Measurements from ENCODE around the gene SLC4A8. TPM values are rescaled to one million over a fixed set of nuclear protein-coding genes. Genes with fewer than 3 reads are reported as not detected.

Gene SLC4A8
- total and polyA plus RNA-seq, 5 donors, result 0.02 to 0.50 (median 0.24) TPM

GRCh38 chr12:51432921-51433320 is 8.3 kb downstream of the SLC4A8 start:
- intact Hi-C loops (cut with DNase I), result no loop called here
- Histone ChIP-seq H3K9me3 (ENCODE audit: control insufficient read depth, low read length) (no peaks in the 10 kb centered on the region), H3K4me3 (ENCODE audit: low read length) (no peak overlapping the region), H3K27me3 (ENCODE audit: control insufficient read depth, insufficient read depth) (no peaks in the 10 kb centered on the region), H3K4me1 (ENCODE audit: control insufficient read depth, insufficient read depth, low read length) (no peaks in the 10 kb centered on the region), H3K27ac (ENCODE audit: low read length) (no peak overlapping the region)
- DNase-seq (no peak), ATAC-seq (no peak)
- WGBS, result 82% methylated on average over 2 of the region's 2 CpGs

GRCh38 chr12:51434305-51434704 is 9.7 kb downstream of the SLC4A8 start:
- DNase-seq (no peak), ATAC-seq (no peak)
- Histone ChIP-seq H3K27me3 (ENCODE audit: control insufficient read depth, insufficient read depth) (no peaks in the 10 kb centered on the region), H3K4me1 (ENCODE audit: control insufficient read depth, insufficient read depth, low read length) (no peaks in the 10 kb centered on the region), H3K9me3 (ENCODE audit: control insufficient read depth, low read length) (no peaks in the 10 kb centered on the region), H3K4me3 (ENCODE audit: low read length) (no peak overlapping the region), H3K27ac (ENCODE audit: low read length) (no peak overlapping the region)
- intact Hi-C loops (cut with DNase I), result no loop called here
- 43% methylated on average over 1 of the region's 1 CpG for WGBS

- H3K4me1 ChIP-seq (ENCODE audit: control insufficient read depth, insufficient read depth, low read length), result no peaks in the 10 kb centered on the region
- intact Hi-C loops (cut with DNase I), result no loop called here
- 60% methylated on average over 1 of the region's 1 CpG for WGBS
- no peak overlapping the region for H3K27ac ChIP-seq (ENCODE audit: low read length)
- H3K9me3 ChIP-seq (ENCODE audit: control insufficient read depth, low read length), result no peaks in the 10 kb centered on the region
- H3K4me3 ChIP-seq (ENCODE audit: low read length), result no peak overlapping the region
- no peaks in the 10 kb centered on the region for H3K27me3 ChIP-seq (ENCODE audit: control insufficient read depth, insufficient read depth)
- DNase-seq (no peak), ATAC-seq (no peak)
Measured at GRCh38 chr12:51437431-51437830, 12.8 kb downstream of the SLC4A8 start.

GRCh38 chr12:51439330-51439729 is 14.7 kb downstream of the SLC4A8 start:
- 90% methylated on average over 2 of the region's 2 CpGs for WGBS
- no peaks in the 10 kb centered on the region for H3K9me3 ChIP-seq (ENCODE audit: control insufficient read depth, low read length)
- DNase-seq, result no peak
- no peak for ATAC-seq
- no peaks in the 10 kb centered on the region for H3K27me3 ChIP-seq (ENCODE audit: control insufficient read depth, insufficient read depth)
- H3K4me3 ChIP-seq (ENCODE audit: low read length), result no peak overlapping the region
- intact Hi-C loops (cut with DNase I), result no loop called here
- H3K27ac ChIP-seq (ENCODE audit: low read length), result no peak overlapping the region
- H3K4me1 ChIP-seq (ENCODE audit: control insufficient read depth, insufficient read depth, low read length), result no peaks in the 10 kb centered on the region

GRCh38 chr12:51441583-51441982 is 17.0 kb downstream of the SLC4A8 start:
- WGBS, result 58% methylated on average over 3 of the region's 3 CpGs
- Histone ChIP-seq H3K9me3 (ENCODE audit: control insufficient read depth, low read length) (no peaks in the 10 kb centered on the region), H3K4me1 (ENCODE audit: control insufficient read depth, insufficient read depth, low read length) (no peaks in the 10 kb centered on the region), H3K4me3 (ENCODE audit: low read length) (no peak overlapping the region), H3K27ac (ENCODE audit: low read length) (no peak overlapping the region), H3K27me3 (ENCODE audit: control insufficient read depth, insufficient read depth) (no peaks in the 10 kb centered on the region)
- intact Hi-C loops (cut with DNase I), result no loop called here
- DNase-seq (no peak), ATAC-seq (no peak)

- ATAC-seq (no peak), DNase-seq (no peak)
- 53% methylated on average over 4 of the region's 4 CpGs for WGBS
- Histone ChIP-seq H3K4me1 (ENCODE audit: control insufficient read depth, insufficient read depth, low read length) (no peaks in the 10 kb centered on the region), H3K27me3 (ENCODE audit: control insufficient read depth, insufficient read depth) (no peaks in the 10 kb centered on the region), H3K9me3 (ENCODE audit: control insufficient read depth, low read length) (no peaks in the 10 kb centered on the region), H3K4me3 (ENCODE audit: low read length) (no peak overlapping the region), H3K27ac (ENCODE audit: low read length) (no peak overlapping the region)
- intact Hi-C loops (cut with DNase I), result no loop called here
Measured at GRCh38 chr12:51442324-51442723, 17.7 kb downstream of the SLC4A8 start.

- Histone ChIP-seq H3K9me3 (ENCODE audit: control insufficient read depth, low read length) (no peaks in the 10 kb centered on the region), H3K4me1 (ENCODE audit: control insufficient read depth, insufficient read depth, low read length) (no peaks in the 10 kb centered on the region), H3K27ac (ENCODE audit: low read length) (no peak overlapping the region), H3K27me3 (ENCODE audit: control insufficient read depth, insufficient read depth) (peaks cover 2% of the 10 kb centered on the region), H3K4me3 (ENCODE audit: low read length) (no peak overlapping the region)
- intact Hi-C loops (cut with DNase I), result no loop called here
- DNase-seq (no peak), ATAC-seq (no peak)
- WGBS, result 86% methylated on average over 5 of the region's 5 CpGs
Measured at GRCh38 chr12:51443573-51443972, 18.9 kb downstream of the SLC4A8 start.

GRCh38 chr12:51448618-51449256 is 24.1 kb downstream of the SLC4A8 start:
- Histone ChIP-seq H3K27ac (ENCODE audit: low read length) (no peak overlapping the region), H3K9me3 (ENCODE audit: control insufficient read depth, low read length) (no peaks in the 10 kb centered on the region), H3K4me1 (ENCODE audit: control insufficient read depth, insufficient read depth, low read length) (no peaks in the 10 kb centered on the region), H3K27me3 (ENCODE audit: control insufficient read depth, insufficient read depth) (peaks cover 2% of the 10 kb centered on the region), H3K4me3 (ENCODE audit: low read length) (no peak overlapping the region)
- ATAC-seq (no peak), DNase-seq (no peak)
- 73% methylated on average over 3 of the region's 3 CpGs for WGBS
- intact Hi-C loops (cut with DNase I), result no loop called here

GRCh38 chr12:51449580-51450246 is 25.1 kb downstream of the SLC4A8 start:
- intact Hi-C loops (cut with DNase I), result no loop called here
- Histone ChIP-seq H3K27me3 (ENCODE audit: control insufficient read depth, insufficient read depth) (peaks cover 2% of the 10 kb centered on the region), H3K4me1 (ENCODE audit: control insufficient read depth, insufficient read depth, low read length) (no peaks in the 10 kb centered on the region), H3K4me3 (ENCODE audit: low read length) (no peak overlapping the region), H3K9me3 (ENCODE audit: control insufficient read depth, low read length) (no peaks in the 10 kb centered on the region), H3K27ac (ENCODE audit: low read length) (no peak overlapping the region)
- DNase-seq (no peak), ATAC-seq (no peak)
- 92% methylated on average over 3 of the region's 3 CpGs for WGBS

GRCh38 chr12:51450333-51450732 is 25.7 kb downstream of the SLC4A8 start:
- Histone ChIP-seq H3K4me3 (ENCODE audit: low read length) (no peak overlapping the region), H3K4me1 (ENCODE audit: control insufficient read depth, insufficient read depth, low read length) (no peaks in the 10 kb centered on the region), H3K27me3 (ENCODE audit: control insufficient read depth, insufficient read depth) (peaks cover 2% of the 10 kb centered on the region), H3K9me3 (ENCODE audit: control insufficient read depth, low read length) (no peaks in the 10 kb centered on the region), H3K27ac (ENCODE audit: low read length) (no peak overlapping the region)
- intact Hi-C loops (cut with DNase I), result no loop called here
- DNase-seq, result no peak
- ATAC-seq, result no peak
- WGBS, result 72% methylated on average over 1 of the region's 1 CpG

GRCh38 chr12:51450806-51451205 is 26.2 kb downstream of the SLC4A8 start:
- H3K4me3 ChIP-seq (ENCODE audit: low read length), result no peak overlapping the region
- H3K27me3 ChIP-seq (ENCODE audit: control insufficient read depth, insufficient read depth), result peaks cover 2% of the 10 kb centered on the region
- no peak for ATAC-seq

More at GRCh38 chr12:51450806-51451205, 26.2 kb downstream of the SLC4A8 start:
- no peak overlapping the region for H3K27ac ChIP-seq (ENCODE audit: low read length)
- H3K4me1 ChIP-seq (ENCODE audit: control insufficient read depth, insufficient read depth, low read length), result no peaks in the 10 kb centered on the region
- 88% methylated on average over 11 of the region's 11 CpGs for WGBS
- DNase-seq, result no peak
- H3K9me3 ChIP-seq (ENCODE audit: control insufficient read depth, low read length), result no peaks in the 10 kb centered on the region
- intact Hi-C loops (cut with DNase I), result no loop called here
